PC-9 (cell line): ENCODE data around the gene SLC1A4.

Source experiments
- EZH2 ChIP-seq: fragments of 200-600 bp; sonication (generic); IDR thresholded peaks from 2 replicates; pipeline ENCODE4 v1.8.0; 2017; ENCODE audit warnings: antibody characterized with exemption, low read depth
- TF ChIP-seq, protein P1 (sequence below): fragments of 200-600 bp; sonication (generic); conservative IDR thresholded peaks from 2 replicates; pipeline ENCODE4 v1.6.1; 2017; ENCODE audit warnings: mixed run types, antibody characterized with exemption, mild to moderate bottlenecking, moderate library complexity

- TF ChIP-seq, protein P1, sequence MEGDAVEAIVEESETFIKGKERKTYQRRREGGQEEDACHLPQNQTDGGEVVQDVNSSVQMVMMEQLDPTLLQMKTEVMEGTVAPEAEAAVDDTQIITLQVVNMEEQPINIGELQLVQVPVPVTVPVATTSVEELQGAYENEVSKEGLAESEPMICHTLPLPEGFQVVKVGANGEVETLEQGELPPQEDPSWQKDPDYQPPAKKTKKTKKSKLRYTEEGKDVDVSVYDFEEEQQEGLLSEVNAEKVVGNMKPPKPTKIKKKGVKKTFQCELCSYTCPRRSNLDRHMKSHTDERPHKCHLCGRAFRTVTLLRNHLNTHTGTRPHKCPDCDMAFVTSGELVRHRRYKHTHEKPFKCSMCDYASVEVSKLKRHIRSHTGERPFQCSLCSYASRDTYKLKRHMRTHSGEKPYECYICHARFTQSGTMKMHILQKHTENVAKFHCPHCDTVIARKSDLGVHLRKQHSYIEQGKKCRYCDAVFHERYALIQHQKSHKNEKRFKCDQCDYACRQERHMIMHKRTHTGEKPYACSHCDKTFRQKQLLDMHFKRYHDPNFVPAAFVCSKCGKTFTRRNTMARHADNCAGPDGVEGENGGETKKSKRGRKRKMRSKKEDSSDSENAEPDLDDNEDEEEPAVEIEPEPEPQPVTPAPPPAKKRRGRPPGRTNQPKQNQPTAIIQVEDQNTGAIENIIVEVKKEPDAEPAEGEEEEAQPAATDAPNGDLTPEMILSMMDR, result no peak
- no peak for TF ChIP-seq EZH2
Measured at GRCh38 chr2:65044097-65044735, 55.0 kb downstream of the SLC1A4 start.
